ENCODE measurements around the gene SALL1. TPM values are rescaled to one million over a fixed set of nuclear protein-coding genes. Genes with fewer than 3 reads are reported as not detected.
A peak's percentile ranks its signal among the peaks of the same experiment; 100 is the strongest.

Gene SALL1
- total and polyA plus RNA-seq, 2 experiments from 2014 or later, result 9.4 to 22.7 TPM

GRCh38 chr16:51149721-51150164, 1.3 kb downstream of the SALL1 start:
- peaks cover 52% of the 10 kb centered on the region for H3K4me1 Mint-ChIP-seq
- Histone ChIP-seq H2AFZ (no peak overlapping the region), H3F3A (replicated peaks; ENCODE audit: low read depth) (no peaks in the 10 kb centered on the region; the same call in 1 of the 2 replicates), H4K20me1 (replicated peaks; ENCODE audit: insufficient read depth) (peaks cover 9% of the 10 kb centered on the region; the same call in 1 of the 2 replicates), H3K27me3 (ENCODE audit: insufficient read depth) (peaks cover 45% of the 10 kb centered on the region), H3K27ac (ENCODE audit: low read depth) (no peak overlapping the region), H3K9me2 (ENCODE audit: insufficient read depth) (no peaks in the 10 kb centered on the region), H3K4me2 (peak overlapping the region; percentile 85), H3K36me3 (ENCODE audit: insufficient read depth) (no peaks in the 10 kb centered on the region), H3K4me1 (ENCODE audit: insufficient read depth) (peaks cover 44% of the 10 kb centered on the region), H3K4me3 (peak overlapping the region; percentile 94), H3K79me2 (replicated peaks; ENCODE audit: insufficient read depth) (peaks cover 62% of the 10 kb centered on the region)
- peaks cover 3% of the 10 kb centered on the region; the same call in 2 of the 3 replicates for H3K9me3 Mint-ChIP-seq
- DNase-seq (ENCODE audit: low spot score) (peak; percentile 36), ATAC-seq (no peak)
- H3K27ac Mint-ChIP-seq, result peak overlapping the region; percentile 91
- TF ChIP-seq REST (IDR thresholded peaks at IDR 0.05; ENCODE audit: unreplicated experiment) (no peak), ZNF331 (CRISPR knock-in tag; IDR thresholded peaks at IDR 0.05; ENCODE audit: low read depth) (no peak), ZNF114 (CRISPR knock-in tag; IDR thresholded peaks at IDR 0.05) (no peak), EZH2 (IDR thresholded peaks at IDR 0.05; ENCODE audit: low read depth, unreplicated experiment) (peak; percentile 1), CREB1 (CRISPR knock-in tag; IDR thresholded peaks at IDR 0.05; ENCODE audit: low read depth) (no peak), POLR2AphosphoS5 (IDR thresholded peaks at IDR 0.05; ENCODE audit: low read depth) (no peak)
- peak overlapping the region; percentile 96 for H3K4me3 Mint-ChIP-seq
- peaks cover 15% of the 10 kb centered on the region for H3K27me3 Mint-ChIP-seq (ENCODE audit: insufficient read depth, low read depth, poor library complexity)
- peaks cover 24% of the 10 kb centered on the region for H3K36me3 Mint-ChIP-seq (ENCODE audit: low read depth)

- H3K9me3 Mint-ChIP-seq, result peaks cover 3% of the 10 kb centered on the region; the same call in 2 of the 3 replicates
- peaks cover 40% of the 10 kb centered on the region for H3K27me3 ChIP-seq (ENCODE audit: insufficient read depth)
- H3K79me2 ChIP-seq (replicated peaks; ENCODE audit: insufficient read depth), result peaks cover 67% of the 10 kb centered on the region
- H3K27ac Mint-ChIP-seq, result peak overlapping the region; percentile 83
- H3K27me3 Mint-ChIP-seq (ENCODE audit: insufficient read depth, low read depth, poor library complexity), result peaks cover 14% of the 10 kb centered on the region
- peak; percentile 36 for DNase-seq (ENCODE audit: low spot score)
- H4K20me1 ChIP-seq (replicated peaks; ENCODE audit: insufficient read depth), result peaks cover 9% of the 10 kb centered on the region; the same call in 1 of the 2 replicates
- TF ChIP-seq EZH2 (IDR thresholded peaks at IDR 0.05; ENCODE audit: low read depth, unreplicated experiment) (peak; percentile 7), JUNB (IDR thresholded peaks at IDR 0.05; ENCODE audit: unreplicated experiment) (no peak)
- H3K4me3 ChIP-seq, result peak overlapping the region; percentile 94
- H3F3A ChIP-seq (replicated peaks; ENCODE audit: low read depth), result no peaks in the 10 kb centered on the region
- H3K27ac ChIP-seq (ENCODE audit: low read depth), result no peak overlapping the region
- peak overlapping the region; percentile 96 for H3K4me3 Mint-ChIP-seq
- peaks cover 24% of the 10 kb centered on the region for H3K36me3 Mint-ChIP-seq (ENCODE audit: low read depth)
- peak overlapping the region; percentile 85 for H3K4me2 ChIP-seq
- H3K4me1 ChIP-seq (ENCODE audit: insufficient read depth), result peaks cover 49% of the 10 kb centered on the region
- H3K36me3 ChIP-seq (ENCODE audit: insufficient read depth), result no peaks in the 10 kb centered on the region
- H2AFZ ChIP-seq, result no peak overlapping the region
- peaks cover 56% of the 10 kb centered on the region for H3K4me1 Mint-ChIP-seq
- no peaks in the 10 kb centered on the region for H3K9me2 ChIP-seq (ENCODE audit: insufficient read depth)
- no peak for ATAC-seq
These were observed 1.8 kb downstream of the SALL1 start for GRCh38 chr16:51149251-51149661.
